Measurements from ENCODE around the gene ROR1.
A peak's percentile ranks its signal among the peaks of the same experiment; 100 is the strongest.

ROR1 gene

DNA sequence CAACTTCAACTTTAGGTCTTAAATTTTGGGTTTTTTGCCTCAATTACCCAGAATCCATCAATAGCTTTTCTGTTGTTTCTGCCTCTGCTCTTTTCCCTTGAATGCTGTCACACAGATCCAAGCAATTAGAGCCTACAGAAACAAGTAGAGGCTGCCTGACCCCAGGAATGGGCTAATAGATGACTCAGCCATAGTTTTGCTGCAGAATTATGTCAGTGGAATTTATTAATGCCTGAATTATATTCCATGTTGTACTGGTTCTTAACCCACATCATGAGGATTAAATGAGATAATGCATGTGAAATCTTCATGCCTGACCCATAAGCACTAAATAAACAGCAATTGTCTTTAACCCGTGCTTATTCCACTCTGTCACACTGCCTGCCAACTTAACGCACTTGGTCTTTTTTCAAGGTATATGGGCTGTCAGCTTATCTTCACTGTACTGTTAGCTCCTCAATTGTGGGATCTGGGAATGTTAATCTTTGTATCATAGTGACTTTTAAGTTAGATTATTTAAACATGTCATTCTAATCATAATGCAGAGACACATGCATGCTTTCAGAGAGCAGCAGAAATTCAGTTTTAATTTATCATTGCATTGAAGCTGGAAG is 213.3 kb downstream of the ROR1 start:
- peak; percentile 90 for ATAC-seq
- TF ChIP-seq, protein P1, sequence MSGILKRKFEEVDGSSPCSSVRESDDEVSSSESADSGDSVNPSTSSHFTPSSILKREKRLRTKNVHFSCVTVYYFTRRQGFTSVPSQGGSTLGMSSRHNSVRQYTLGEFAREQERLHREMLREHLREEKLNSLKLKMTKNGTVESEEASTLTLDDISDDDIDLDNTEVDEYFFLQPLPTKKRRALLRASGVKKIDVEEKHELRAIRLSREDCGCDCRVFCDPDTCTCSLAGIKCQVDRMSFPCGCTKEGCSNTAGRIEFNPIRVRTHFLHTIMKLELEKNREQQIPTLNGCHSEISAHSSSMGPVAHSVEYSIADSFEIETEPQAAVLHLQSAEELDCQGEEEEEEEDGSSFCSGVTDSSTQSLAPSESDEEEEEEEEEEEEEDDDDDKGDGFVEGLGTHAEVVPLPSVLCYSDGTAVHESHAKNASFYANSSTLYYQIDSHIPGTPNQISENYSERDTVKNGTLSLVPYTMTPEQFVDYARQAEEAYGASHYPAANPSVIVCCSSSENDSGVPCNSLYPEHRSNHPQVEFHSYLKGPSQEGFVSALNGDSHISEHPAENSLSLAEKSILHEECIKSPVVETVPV (CRISPR knock-in tag; IDR thresholded peaks at IDR 0.05) = no peak
- TF ChIP-seq TCF4 (CRISPR knock-in tag; IDR thresholded peaks at IDR 0.05; ENCODE audit: borderline replicate concordance) (no peak), SNAI2 (CRISPR knock-in tag; IDR thresholded peaks at IDR 0.05) (peak; percentile 15; the same call in 1 of the 2 replicates), ZFP30 (CRISPR knock-in tag; IDR thresholded peaks at IDR 0.05) (no peak), ESRRG (CRISPR knock-in tag; IDR thresholded peaks at IDR 0.05) (no peak), CSDC2 (CRISPR knock-in tag; IDR thresholded peaks at IDR 0.05) (peak; percentile 48; the same call in 1 of the 2 replicates), RARB (CRISPR knock-in tag; IDR thresholded peaks at IDR 0.05) (no peak), PPARA (CRISPR knock-in tag; IDR thresholded peaks at IDR 0.05; ENCODE audit: borderline replicate concordance) (no peak), OSR1 (CRISPR knock-in tag; IDR thresholded peaks at IDR 0.05) (no peak), ZC3H10 (CRISPR knock-in tag; IDR thresholded peaks at IDR 0.05) (peak; percentile 65; the same call in 1 of the 2 replicates), BACH2 (CRISPR knock-in tag; IDR thresholded peaks at IDR 0.05; ENCODE audit: borderline replicate concordance) (no peak), ZFP3 (CRISPR knock-in tag; IDR thresholded peaks at IDR 0.05) (0 out of 2 replicates have a peak, but pooled peaks have one; percentile 63), ZNF565 (CRISPR knock-in tag; conservative IDR thresholded peaks at IDR 0.05; ENCODE audit: low read depth) (no peak), ZNF70 (CRISPR knock-in tag; IDR thresholded peaks at IDR 0.05) (no peak), ZNF8 (CRISPR knock-in tag; IDR thresholded peaks at IDR 0.05) (no peak), TOX (CRISPR knock-in tag; IDR thresholded peaks at IDR 0.05; ENCODE audit: borderline replicate concordance) (no peak), ARNTL (CRISPR knock-in tag; IDR thresholded peaks at IDR 0.05; ENCODE audit: borderline replicate concordance, low read depth) (no peak), GLIS3 (CRISPR knock-in tag; IDR thresholded peaks at IDR 0.05) (no peak), ISL1 (CRISPR knock-in tag; IDR thresholded peaks at IDR 0.05) (peak; percentile 92)
- TF ChIP-seq, protein P2, sequence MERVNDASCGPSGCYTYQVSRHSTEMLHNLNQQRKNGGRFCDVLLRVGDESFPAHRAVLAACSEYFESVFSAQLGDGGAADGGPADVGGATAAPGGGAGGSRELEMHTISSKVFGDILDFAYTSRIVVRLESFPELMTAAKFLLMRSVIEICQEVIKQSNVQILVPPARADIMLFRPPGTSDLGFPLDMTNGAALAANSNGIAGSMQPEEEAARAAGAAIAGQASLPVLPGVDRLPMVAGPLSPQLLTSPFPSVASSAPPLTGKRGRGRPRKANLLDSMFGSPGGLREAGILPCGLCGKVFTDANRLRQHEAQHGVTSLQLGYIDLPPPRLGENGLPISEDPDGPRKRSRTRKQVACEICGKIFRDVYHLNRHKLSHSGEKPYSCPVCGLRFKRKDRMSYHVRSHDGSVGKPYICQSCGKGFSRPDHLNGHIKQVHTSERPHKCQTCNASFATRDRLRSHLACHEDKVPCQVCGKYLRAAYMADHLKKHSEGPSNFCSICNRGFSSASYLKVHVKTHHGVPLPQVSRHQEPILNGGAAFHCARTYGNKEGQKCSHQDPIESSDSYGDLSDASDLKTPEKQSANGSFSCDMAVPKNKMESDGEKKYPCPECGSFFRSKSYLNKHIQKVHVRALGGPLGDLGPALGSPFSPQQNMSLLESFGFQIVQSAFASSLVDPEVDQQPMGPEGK (CRISPR knock-in tag; IDR thresholded peaks at IDR 0.05; ENCODE audit: borderline replicate concordance) = peak; percentile 90
- TF ChIP-seq, protein P3, sequence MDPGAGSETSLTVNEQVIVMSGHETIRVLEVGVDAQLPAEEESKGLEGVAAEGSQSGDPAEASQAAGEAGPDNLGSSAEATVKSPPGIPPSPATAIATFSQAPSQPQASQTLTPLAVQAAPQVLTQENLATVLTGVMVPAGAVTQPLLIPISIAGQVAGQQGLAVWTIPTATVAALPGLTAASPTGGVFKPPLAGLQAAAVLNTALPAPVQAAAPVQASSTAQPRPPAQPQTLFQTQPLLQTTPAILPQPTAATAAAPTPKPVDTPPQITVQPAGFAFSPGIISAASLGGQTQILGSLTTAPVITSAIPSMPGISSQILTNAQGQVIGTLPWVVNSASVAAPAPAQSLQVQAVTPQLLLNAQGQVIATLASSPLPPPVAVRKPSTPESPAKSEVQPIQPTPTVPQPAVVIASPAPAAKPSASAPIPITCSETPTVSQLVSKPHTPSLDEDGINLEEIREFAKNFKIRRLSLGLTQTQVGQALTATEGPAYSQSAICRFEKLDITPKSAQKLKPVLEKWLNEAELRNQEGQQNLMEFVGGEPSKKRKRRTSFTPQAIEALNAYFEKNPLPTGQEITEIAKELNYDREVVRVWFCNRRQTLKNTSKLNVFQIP (CRISPR knock-in tag; IDR thresholded peaks at IDR 0.05; ENCODE audit: borderline replicate concordance, low read depth) = 0 out of 2 replicates have a peak, but pooled peaks have one; percentile 41
- TF ChIP-seq, protein P4, sequence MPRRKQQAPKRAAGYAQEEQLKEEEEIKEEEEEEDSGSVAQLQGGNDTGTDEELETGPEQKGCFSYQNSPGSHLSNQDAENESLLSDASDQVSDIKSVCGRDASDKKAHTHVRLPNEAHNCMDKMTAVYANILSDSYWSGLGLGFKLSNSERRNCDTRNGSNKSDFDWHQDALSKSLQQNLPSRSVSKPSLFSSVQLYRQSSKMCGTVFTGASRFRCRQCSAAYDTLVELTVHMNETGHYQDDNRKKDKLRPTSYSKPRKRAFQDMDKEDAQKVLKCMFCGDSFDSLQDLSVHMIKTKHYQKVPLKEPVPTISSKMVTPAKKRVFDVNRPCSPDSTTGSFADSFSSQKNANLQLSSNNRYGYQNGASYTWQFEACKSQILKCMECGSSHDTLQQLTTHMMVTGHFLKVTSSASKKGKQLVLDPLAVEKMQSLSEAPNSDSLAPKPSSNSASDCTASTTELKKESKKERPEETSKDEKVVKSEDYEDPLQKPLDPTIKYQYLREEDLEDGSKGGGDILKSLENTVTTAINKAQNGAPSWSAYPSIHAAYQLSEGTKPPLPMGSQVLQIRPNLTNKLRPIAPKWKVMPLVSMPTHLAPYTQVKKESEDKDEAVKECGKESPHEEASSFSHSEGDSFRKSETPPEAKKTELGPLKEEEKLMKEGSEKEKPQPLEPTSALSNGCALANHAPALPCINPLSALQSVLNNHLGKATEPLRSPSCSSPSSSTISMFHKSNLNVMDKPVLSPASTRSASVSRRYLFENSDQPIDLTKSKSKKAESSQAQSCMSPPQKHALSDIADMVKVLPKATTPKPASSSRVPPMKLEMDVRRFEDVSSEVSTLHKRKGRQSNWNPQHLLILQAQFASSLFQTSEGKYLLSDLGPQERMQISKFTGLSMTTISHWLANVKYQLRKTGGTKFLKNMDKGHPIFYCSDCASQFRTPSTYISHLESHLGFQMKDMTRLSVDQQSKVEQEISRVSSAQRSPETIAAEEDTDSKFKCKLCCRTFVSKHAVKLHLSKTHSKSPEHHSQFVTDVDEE (CRISPR knock-in tag; IDR thresholded peaks at IDR 0.05) = no peak
- TF ChIP-seq, protein P5, sequence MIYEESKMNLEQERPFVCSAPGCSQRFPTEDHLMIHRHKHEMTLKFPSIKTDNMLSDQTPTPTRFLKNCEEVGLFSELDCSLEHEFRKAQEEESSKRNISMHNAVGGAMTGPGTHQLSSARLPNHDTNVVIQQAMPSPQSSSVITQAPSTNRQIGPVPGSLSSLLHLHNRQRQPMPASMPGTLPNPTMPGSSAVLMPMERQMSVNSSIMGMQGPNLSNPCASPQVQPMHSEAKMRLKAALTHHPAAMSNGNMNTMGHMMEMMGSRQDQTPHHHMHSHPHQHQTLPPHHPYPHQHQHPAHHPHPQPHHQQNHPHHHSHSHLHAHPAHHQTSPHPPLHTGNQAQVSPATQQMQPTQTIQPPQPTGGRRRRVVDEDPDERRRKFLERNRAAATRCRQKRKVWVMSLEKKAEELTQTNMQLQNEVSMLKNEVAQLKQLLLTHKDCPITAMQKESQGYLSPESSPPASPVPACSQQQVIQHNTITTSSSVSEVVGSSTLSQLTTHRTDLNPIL (CRISPR knock-in tag; IDR thresholded peaks at IDR 0.05; ENCODE audit: low read depth) = peak; percentile 76; the same call in 1 of the 2 replicates

DNA sequence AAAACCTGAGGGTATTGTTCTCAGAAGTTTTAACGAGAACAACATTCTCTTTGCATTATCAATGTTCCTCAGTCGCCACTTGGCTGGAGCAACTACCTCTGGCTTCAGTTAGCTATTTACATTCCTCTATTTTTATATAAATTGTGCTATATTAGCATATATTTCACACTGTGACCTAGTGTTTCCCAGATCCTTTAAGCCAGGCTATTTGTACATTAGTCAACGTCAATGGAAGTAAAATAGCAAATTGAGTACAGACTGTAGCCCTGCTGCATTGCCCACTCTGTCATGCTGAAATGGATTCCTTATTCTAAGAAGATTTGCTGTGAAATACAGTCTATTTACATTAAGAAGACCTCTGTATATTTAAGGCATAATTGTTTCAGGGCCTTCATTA is 213.8 kb downstream of the ROR1 start:
- ATAC-seq = peak; percentile 19
- TF ChIP-seq PPARA (CRISPR knock-in tag; IDR thresholded peaks at IDR 0.05; ENCODE audit: borderline replicate concordance) = no peak
- TF ChIP-seq OSR1 (CRISPR knock-in tag; IDR thresholded peaks at IDR 0.05) = no peak
- TF ChIP-seq ZFP30 (CRISPR knock-in tag; IDR thresholded peaks at IDR 0.05) = no peak
- TF ChIP-seq, protein P5 (CRISPR knock-in tag; IDR thresholded peaks at IDR 0.05; ENCODE audit: low read depth) = no peak
- TF ChIP-seq ZNF70 (CRISPR knock-in tag; IDR thresholded peaks at IDR 0.05) = no peak
- TF ChIP-seq, protein P3 (CRISPR knock-in tag; IDR thresholded peaks at IDR 0.05; ENCODE audit: borderline replicate concordance, low read depth) = no peak
- TF ChIP-seq TCF4 (CRISPR knock-in tag; IDR thresholded peaks at IDR 0.05; ENCODE audit: borderline replicate concordance) = no peak
- TF ChIP-seq, protein P4 (CRISPR knock-in tag; IDR thresholded peaks at IDR 0.05) = no peak
- TF ChIP-seq CSDC2 (CRISPR knock-in tag; IDR thresholded peaks at IDR 0.05) = no peak

Data from SK-N-SH treated with all-trans-retinoic acid at 6 μM for 48 hours (cell line).